HG03097 (cell line): Measurements from ENCODE around the gene CACNG1.
"Not testable (repeated sequence)": the region's sequence is repeated elsewhere in the genome, so short reads cannot be mapped to it uniquely, and the experiment has no call there.

Source experiments
- ATAC-seq: cut with Tn5 transposase; IDR thresholded peaks from one replicate; pipeline ENCODE4 v1.9.1; 2021; ENCODE audit not compliant: unreplicated experiment, low FRiP score

CACNG1 gene

DNA sequence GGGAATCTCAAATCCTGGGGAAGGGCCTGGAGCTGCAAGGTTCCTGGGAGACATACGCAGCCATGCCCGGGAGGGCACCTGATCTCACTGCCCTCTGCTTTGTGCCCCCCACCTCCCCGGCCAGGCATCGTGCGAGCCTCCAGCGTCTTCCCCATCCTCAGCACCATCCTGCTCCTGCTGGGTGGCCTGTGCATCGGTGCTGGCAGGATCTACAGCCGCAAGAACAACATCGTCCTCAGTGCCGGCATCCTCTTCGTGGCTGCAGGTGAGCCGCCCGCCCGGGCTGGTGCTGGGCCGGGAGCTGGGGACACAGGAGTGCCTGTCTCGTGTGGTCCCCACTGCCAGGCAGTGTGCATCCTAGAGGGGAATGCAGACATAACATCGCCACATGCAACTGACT is 19.6 kb upstream of the CACNG1 start:
- no peak for ATAC-seq

DNA sequence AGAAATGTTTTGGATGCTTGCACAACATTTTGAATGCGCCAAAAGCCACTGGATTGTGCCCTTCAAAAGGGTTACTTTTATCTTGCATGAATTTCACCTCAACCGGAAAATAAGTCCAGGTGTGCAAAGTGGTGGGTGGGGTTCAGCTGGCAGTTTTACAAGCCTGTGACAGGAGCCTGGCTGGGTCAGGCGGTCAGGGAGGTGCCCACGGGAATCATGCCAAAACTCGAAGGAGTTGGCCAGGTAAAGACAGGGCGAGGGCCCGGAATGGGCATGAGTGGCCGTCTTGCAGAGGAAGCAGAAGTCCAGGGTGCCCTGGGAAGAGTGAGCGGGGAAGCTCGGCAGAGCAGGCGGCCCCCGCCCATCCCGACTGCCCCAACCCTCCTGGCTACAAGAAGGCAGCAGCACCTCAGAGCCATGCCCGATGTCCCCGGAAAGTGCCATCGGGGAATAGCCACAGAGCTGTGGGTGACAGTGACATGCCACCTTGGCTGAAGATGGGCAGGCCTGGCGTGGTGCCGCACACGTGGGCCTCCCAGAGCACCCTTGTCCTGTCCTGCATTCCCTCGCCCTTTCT is 19.1 kb upstream of the CACNG1 start:
- no peak for ATAC-seq

DNA sequence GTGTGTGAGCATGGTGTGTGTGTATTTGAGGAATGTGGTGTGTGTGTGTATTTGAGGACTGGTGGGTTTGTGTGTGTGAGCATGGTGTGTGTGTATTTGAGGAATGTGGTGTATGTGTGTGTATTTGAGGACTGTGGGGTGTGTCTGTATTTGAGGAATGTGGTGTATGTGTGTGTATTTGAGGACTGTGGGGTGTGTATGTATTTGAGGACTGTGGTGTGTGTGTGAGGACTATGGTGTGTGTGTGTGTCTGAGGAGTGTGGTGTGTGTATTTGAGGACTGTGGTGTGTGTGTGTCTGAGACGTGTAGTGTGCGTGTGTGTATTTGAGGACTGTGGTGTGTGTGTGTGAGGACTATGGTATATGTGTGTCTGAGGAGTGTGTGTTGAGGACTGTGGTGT is 18.0 kb upstream of the CACNG1 start:
- no peak for ATAC-seq

DNA sequence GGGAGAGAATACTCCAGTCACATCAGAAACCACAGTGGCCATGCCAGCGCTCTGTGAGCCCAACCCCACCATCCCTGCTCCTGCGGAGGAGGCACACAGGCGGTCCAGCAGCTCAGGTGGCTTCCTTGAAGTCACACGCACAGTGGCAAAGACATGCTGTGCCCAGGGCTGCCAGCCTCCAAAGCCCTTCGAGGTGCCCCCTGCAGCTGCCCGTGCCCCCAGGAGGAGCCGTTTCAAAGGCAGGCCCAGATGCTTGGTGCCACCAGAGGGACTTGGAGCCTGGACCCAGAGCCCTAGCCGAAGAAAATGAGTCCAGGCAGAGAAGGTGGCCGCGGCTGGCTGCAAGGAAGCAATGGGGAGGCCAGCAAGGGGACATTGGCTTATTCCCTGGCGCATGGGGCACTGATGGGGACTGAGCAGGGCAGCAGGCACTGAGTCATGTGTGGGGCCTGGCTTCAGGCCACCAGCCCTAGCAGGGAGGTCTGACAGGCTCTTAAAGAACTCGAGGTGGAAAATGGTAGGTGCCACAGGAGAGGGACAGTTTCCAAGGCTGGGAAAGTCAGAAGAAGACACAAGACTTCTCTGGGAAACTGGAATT is 17.2 kb upstream of the CACNG1 start:
- no peak for ATAC-seq

DNA sequence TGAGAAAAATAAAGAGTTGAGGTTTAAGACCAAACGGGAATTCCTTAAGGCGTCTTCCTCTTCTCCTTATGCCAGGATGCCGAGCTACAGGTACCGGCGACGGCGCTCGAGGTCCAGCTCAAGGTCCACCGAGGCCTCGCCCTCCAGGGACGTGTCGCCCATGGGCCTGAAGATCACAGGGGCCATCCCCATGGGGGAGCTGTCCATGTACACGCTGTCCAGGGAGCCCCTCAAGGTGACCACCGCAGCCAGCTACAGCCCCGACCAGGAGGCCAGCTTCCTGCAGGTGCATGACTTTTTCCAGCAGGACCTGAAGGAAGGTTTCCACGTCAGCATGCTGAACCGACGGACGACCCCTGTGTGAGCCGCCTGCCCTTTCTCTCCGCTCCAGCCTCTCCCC is 13.7 kb upstream of the CACNG1 start:
- no peak for ATAC-seq

DNA sequence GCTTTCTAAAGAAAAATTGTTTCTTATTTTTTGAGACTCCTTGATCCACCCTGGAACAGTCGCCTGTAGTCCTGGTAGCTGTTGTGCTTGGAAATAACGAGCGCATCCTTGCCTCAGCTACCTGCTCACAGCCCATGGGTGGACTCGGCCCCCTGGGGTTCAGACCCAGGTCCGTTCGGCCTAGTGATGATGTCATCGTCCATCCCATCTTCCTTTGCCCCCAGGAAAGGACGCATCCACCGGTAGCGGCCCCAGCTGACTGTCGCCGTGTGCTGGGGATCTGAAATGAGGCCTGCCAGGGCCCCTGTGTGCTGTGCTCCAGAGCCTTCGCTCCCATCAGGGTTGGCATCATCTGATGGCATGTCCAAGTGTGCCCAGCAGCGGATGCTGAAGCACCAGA is 12.0 kb upstream of the CACNG1 start:
- no peak for ATAC-seq

DNA sequence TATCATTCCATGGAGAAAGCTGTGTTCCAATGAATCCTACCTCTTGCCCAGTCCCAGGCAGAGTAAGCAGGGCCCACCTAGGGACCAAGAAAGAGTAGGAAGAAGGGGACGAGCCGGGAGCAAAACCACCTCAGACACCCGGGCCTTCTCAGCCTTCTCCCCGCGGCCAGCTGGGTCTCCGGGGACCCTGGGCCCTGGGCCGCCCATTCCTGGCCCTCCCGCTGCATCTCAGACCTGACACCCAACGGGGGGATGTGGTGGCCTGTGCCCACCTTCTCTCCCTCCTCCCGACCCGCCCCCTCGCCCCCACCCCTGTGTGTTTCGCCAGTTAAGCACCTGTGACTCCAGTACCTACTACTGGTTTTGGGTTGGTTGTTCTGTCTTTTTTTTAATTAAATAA is 11.4 kb upstream of the CACNG1 start:
- no peak for ATAC-seq

DNA sequence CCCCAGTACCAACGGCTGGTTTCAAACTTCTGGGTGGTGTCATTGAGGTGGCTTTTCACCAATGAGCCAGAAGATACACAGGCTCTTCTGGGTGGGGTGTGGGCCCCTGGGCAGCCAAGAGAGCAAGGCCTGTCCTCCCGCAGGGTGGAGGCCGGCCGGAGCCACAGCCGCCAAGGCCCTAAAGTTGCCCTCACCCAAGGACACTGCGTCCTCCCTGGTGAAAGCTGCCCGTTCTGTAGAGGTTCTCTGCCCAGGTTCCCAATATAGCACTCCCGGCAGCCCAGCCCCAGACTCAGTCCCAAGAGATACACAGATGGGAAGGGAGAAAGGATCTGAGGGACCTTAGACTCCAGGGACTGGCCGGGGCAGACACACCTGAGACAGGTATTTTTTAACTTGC is 10.7 kb upstream of the CACNG1 start:
- ATAC-seq, result no peak

DNA sequence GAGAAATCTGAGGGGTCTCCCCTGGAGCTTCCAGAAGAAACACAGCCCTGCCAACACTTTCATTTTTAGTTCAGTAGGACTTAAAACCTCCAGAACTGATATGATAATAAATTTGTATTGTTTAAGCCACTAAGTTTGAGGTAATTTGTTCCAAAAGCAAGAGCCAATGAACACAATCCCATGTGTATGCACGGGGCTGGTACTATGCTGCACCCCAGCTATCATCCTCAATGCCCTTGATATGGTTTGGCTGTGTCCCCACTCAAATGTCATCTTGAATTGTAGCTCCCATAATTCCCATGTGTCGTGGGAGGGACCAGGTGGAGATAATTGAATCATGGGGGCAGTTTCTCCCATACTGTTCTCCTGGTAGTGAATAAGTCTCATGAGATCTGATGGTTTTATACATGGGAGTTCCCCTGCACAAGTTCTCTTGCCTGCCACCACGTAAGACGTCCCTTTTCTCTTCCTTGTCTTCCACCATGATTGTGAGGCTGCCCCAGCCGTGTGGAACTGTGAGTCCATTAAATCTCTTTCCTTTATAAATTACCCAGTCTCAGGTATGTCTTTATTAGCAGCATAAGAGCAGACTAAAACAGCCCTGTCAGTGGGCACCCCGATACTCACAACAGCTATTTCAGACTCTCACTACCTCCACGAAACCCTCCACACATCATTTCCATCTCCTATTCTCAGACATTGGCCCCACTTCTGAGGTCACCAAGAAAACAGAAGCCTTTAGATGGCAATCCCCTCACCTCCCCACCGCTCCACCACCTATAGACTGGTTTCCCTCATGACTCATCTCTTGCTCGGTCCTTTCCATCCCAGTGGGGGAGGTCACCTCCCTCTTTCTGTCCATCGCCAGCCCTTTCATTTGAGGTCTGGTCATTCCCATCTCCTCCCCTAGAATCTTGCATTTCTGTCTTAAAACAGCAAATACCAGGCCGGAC is 8.9 kb upstream of the CACNG1 start:
- ATAC-seq, result no peak

DNA sequence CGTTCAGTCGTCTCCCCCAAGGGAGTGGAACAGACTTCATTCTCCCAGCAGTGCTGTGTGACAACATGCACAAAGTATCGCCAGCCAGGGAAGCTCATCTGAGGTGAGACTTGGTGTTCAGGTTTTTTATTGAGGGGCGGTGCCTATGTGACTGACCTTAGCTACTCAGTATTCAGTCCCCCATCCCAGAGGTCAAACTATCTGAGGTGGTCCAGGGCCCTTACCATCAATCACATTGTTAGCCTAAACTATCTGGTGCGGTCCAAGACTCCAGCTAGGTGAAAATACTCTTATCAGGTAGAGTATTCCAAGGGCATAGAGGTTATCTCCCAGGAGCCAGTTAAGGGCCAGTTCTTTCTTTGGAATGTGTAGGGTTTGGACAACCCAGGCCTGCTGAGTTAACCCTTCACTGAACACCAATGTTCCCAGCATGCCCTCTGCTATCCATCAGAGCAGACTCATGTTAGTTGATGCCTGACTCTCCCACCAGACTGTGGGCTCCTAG is 5.4 kb upstream of the CACNG1 start:
- ATAC-seq, result no peak

DNA sequence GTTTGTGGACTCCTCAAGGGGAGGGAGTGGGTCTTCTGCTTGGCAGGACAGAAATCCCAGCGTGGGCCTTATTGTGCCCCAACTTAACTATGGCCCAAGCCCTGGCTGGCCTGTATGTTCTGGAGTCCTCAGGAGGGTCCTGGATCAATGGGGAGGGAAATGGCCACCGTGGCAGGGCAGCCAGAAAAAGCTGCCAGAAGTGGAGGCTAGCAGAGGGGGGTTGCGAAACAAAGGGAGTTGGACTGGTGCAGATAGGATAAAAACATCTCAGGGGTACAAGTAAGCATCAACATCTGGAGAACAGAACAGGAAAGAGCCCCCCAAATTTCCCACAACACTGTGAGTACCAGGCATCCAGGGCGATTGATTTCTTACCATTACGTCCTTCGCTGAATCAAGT is 3.7 kb upstream of the CACNG1 start:
- ATAC-seq, result no peak

DNA sequence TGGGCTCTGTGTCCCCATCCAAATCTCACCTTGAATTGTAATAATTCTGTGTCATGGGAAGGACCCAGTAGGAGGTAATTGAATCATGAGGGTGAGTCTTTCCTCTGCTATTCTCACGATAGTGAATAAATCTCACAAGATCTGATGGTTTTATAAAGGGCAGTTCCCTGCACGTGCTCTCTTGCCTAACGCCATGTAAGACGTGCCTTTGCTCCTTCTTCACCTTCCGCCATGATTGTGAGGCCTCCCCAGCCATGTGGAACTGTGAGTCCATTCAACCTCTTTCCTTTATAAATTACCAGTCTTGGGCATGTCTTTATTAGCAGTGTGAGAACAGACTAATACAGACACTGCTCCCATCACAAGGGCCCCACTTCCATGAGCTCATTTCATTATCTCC is 3.2 kb upstream of the CACNG1 start:
- not testable (repeated sequence) for ATAC-seq

DNA sequence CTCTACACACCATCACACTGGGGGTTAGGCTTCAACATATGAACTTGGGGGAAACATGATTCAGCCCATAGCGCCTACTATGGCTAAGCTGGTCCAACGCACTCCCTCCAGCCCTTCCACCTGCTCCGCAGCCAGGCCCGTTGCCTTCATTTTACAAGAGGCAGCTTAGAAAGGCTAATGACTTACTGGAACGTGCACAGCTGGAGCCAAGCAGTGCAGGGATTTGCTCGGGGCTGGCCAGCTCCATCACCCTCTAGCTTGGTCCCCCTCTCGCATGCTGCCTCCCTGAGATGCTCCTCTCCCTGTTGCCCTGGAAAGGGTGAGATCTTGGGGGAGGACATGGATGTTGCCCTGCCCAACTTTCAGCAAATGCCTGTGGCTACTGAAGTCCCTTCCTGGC is 2.8 kb upstream of the CACNG1 start:
- ATAC-seq, result no peak

DNA sequence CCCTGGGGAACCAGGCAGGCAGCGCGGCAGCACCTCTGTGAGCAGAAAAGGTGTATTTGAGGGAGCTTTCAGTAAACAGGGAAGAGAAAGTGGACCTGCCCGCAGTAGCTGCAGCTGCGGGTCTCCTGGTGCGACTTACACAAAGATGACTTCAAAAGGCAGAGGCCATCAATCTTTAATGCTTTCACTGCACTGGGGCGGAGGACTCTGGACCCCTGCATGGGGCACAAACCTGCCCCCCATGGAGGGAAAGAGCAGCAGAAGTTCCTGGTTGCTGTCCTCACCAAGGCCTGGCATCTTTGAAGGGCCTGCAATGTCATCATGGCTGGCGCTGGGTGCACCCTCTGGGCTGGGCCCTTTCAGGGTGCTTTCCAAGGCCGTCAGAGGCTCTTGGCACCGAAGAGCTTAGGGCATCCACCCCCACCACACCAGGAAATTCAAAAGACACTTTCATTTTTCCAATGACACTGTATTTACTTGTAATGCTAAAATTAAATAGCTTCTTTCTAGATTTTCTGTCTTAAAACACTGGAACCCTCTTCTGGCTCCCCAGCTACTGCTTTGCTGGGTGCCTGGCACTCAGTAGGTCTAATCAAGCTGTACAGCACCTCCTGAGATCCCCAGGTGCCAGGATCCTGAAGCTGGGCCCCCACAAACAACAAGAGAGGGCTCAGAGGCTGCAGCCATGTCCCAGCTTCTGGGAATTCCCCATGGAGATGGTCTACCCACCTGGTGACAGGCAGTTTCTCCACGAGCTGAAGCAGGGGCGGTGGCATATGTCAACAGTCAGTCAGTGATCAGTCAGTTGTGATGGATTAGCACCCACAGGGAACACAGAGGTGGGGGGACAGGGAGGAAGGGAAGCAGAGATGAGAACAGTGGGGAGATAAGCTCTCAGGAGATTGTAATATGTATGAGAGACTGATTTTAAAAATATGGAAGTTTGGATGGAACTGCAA is 2.1 kb upstream of the CACNG1 start:
- ATAC-seq, result no peak

DNA sequence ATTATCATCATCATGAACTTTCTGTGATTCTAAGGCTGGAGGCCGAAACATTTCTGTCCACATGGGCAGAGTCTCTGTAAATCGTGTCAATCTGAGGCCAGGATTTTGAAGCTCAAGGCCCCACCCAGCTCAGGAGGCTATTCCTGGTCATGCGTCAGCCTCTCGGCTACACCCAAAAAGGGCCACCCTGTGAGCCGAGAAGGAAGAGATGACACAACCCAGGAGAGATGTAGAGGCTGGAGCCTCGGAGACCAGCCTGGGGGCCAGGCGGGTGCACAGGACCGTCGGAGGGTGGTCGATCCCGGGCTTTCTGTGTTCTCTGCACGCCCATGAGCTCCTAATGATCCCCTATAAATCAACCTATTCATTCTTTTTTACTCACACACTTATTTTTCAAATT is 1.1 kb upstream of the CACNG1 start:
- ATAC-seq, result no peak

DNA sequence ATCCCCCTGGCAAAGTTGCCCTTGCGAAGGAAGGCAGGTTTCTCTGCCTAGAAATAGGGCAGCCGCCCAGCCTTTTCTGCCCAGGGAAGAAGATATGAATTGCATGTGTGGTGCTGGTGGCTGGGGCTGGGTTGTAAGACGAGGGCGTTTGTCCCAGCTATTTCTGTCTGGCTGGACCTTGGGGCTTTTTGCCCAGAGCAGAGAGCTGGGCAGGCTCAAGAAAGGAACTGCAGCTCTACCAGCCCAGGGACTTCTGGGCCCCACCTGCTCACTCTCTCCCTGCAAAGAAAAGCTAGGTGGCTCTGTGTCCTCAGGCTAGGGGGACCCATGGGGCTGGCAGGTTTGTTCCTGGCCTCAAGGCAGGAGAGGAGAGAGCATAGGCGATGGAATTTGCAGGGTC is 586 bp downstream of the CACNG1 start:
- no peak for ATAC-seq

DNA sequence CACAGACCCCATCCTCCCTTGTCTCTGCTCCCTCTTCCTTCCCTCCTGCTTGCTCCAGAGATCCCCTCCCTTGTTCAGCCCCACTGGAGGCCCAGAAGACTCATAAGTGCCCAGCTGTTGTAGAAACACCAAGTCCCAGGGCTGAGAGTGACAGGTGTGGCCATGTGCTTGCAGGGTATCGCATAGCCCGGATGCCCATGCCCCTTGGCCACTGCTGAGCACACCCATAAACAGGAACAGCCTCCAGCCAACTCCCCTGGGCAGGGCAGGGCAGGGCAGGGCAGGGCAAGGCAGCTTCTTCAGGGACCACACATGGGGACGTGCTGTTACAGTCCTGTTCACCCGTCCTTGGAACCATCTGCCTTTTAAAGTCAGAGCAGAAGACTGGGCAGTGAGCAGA is 2.0 kb downstream of the CACNG1 start:
- no peak for ATAC-seq

DNA sequence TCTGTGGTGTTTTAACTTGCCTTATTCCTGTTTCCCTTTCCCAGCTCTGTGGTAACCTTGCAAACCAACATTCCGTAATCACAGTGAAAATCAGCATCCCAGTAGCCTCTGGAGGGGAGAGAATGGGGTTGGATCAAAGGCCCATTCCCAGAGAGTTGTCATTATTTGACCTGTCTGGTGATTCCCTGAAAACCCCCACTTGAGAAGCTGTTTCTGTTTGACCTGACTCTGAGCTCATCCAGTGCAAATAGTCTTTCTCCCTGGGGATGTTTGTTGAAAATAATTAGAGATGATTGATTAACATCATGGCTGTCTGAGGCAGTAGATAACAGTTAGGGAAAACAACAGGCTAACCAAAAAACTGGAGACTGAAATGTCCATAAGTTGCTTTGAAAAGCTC is 3.0 kb downstream of the CACNG1 start:
- ATAC-seq, result no peak

DNA sequence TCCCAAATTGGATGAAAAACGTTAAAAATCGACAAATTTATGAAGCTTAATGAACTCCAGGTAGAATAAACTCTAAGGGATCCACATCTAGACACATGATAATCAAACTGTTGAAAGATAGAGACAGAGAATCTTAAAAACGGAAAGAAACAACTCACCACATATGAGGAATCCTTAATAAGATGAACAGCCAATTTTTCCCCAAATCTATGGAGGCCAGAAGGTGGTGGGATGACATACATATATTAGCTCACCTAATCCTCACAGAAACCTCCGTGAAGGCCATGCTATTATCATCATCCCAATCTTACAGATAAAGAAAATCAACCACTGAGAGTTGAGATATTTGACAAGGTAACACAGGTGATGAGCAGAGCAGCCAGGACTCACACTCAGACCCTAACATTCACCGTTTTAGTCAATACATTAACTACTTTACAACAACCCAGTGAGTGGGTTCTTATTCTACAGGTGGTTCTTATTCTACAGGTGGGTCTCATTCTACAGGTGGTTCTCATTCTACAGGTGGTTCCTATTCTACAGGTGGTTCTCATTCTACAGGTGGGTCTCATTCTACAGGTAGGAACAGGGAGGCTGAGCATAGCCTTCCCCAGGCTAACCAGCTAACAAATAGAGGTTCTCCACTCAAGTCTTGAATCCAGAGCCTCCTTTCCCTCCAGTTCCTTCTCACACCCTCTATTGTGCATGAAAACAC is 4.8 kb downstream of the CACNG1 start:
- no peak for ATAC-seq

DNA sequence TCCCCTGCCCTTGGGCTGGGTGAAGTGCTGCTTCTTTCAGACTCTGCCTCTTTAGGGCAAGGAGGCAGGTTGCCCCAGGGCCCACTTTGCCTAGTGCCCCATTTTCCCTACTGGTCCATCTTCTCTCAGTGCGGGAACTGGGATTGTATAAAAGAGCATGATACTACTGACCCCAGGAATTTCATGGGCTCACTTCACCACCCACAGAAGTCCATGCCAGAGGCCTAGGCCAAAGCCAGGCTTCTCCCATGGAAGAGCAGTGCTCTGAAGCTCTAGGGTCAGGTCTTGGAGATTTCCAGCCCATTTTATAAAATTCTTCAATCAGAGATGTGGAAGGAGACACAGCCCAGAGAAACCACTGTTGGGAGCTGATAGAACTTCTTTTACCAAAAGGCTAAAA is 5.7 kb downstream of the CACNG1 start:
- no peak for ATAC-seq
